Heart left ventricle (tissue), 13 donors: ENCODE measurements around the gene APMAP.

Experiments
- CTCF ChIP-seq, 12 donors: fragments of 200-600 bp; sonication (generic) in 4 of 12; IDR thresholded peaks; one replicate each; pipeline versions ENCODE4 v1.5.0 to v1.8.0; 2018 to 2022; ENCODE audit warnings: antibody characterized with exemption in 12 of 12, mild to moderate bottlenecking in 5 of 12
- POLR2A ChIP-seq, 2 donors: fragments of 450-650 bp; IDR thresholded peaks; one replicate each; pipeline ENCODE4 v1.6.1; 2017; ENCODE audit warnings: antibody characterized with exemption in 2 of 2, mild to moderate bottlenecking in 2 of 2, moderate library complexity in 2 of 2
- donor health status: ischemic (EF 13 %, LVEDD 7.1; RV severe dilation, severe dysfunction).
- donor health status: DM: no; HTN: yes; CAD: no.
- donor health status: DM: no; HTN: no; CAD: no.
- donor health status: ischemic (EF 25% LVEDD 6.9; RV normal size, moderate dysfunction).
- donor health status: ischemic (EF 25% LVEDD 5.7; RV mildly dilated, moderate dysfunction).
- donor health status: ischemic (EF 35%, LVEDD 5.7; RV mildly dilated, moderate dysfunction).
- donor health status: nonischemic (EF 11% LVEDD 7.7; RV severe dilation, severe dysfunction).
- donor health status: DM: yes; HTN: yes; CAD: no.
- donor health status: PGD.
- donor health status: ischemic (EF 29% LVEDD 5.4; RV normal size, mild dysfunction).
- donor health status: nonischemic (EF 23%, LVEDD 6.1; RV moderate dilation, normal function).

- TF ChIP-seq CTCF (IDR thresholded peaks at IDR 0.05) (no peak), POLR2A (IDR thresholded peaks at IDR 0.05) (no peak)
Observed at GRCh38 chr20:25006431-25007167, 14.0 kb upstream of the APMAP start.
